Glutamatergic neuron (in vitro differentiated cells): ENCODE results near the gene CD59. TPM values are rescaled to one million over a fixed set of nuclear protein-coding genes. Genes with fewer than 3 reads are reported as not detected.
A peak's percentile ranks its signal among the peaks of the same experiment; 100 is the strongest.

Source experiments
- DNase-seq: peaks from one replicate; pipeline ENCODE4 v3.0.0; 2022
- H3K27ac Mint-ChIP-seq: one replicate; pipeline ENCODE4 v1.8.0; 2020; ENCODE audit warnings: mild to moderate bottlenecking, mixed read lengths, inconsistent platforms; ENCODE audit not compliant: unreplicated experiment
- H3K27me3 Mint-ChIP-seq: one replicate; pipeline ENCODE4 v1.8.0; 2020; ENCODE audit warnings: mild to moderate bottlenecking, moderate library complexity, mixed read lengths, inconsistent platforms; ENCODE audit not compliant: unreplicated experiment
- H3K36me3 Mint-ChIP-seq: one replicate; pipeline ENCODE4 v1.8.0; 2020; ENCODE audit warnings: mild to moderate bottlenecking, mixed read lengths, inconsistent platforms; ENCODE audit not compliant: unreplicated experiment
- H3K4me1 Mint-ChIP-seq: one replicate; pipeline ENCODE4 v1.8.0; 2020; ENCODE audit warnings: mild to moderate bottlenecking, low read depth, mixed read lengths, inconsistent platforms; ENCODE audit not compliant: unreplicated experiment
- H3K4me3 Mint-ChIP-seq: one replicate; pipeline ENCODE4 v1.8.0; 2020; ENCODE audit warnings: mild to moderate bottlenecking, mixed read lengths, inconsistent platforms; ENCODE audit not compliant: unreplicated experiment
- H3K9me3 Mint-ChIP-seq: one replicate; pipeline ENCODE4 v1.8.0; 2020; ENCODE audit warnings: mild to moderate bottlenecking, moderate library complexity, mixed read lengths, inconsistent platforms; ENCODE audit not compliant: unreplicated experiment
- CTCF ChIP-seq: fragments of 200-600 bp; sonication (generic); IDR thresholded peaks from one replicate; pipeline ENCODE4 v1.5.0; 2021; ENCODE audit not compliant: partially characterized antibody, unreplicated experiment
- total RNA-seq: library from RNA; stranded (reverse); fragmentation: NEBNext Ultra II Directional; extraction: Animal tissue kit (Norgen Biotek cat#: 25700); gene quantifications from one replicate; pipeline ENCODE4 v1.2.1, GENCODE V29; 2021; ENCODE audit not compliant: unreplicated experiment

Gene CD59
- total RNA-seq, 1 donor from 2014 or later, result 105 TPM

DNA sequence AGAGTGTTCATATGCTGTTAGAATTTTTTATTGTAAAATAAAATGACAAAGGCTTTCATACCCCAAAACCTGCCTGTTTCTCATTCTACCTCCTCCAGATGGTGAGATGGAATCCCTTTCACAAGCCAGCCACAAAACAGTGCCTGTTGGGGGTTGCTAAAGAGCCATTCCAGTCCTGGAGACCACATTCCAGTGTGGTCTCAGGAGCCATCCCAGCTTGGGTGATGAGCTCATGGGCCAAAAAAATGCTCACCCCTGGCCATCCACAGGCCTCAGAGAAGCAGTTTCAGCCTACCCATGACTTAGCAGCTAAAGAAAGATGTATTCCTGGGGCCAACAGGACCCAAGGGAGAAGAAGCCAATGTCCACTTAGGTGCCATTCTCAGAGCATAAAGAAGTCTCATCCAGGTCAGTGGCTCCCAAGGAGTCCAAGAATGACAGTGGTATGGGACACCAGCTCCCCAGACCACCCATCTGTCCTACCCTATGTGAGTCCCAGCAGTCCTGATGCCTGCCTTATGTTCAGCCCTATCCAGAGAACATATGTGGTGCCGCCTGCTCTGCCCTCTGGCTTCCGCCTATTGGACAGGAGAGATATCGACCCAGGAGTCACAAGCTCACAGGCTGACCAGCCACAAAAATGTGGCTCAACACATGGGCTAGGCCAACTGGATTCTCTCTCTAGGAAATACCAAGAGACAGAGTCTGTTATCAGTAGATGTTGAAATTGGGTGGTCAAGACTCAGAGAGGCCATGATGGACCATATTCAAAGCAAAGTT, 62.0 kb downstream of the CD59 start:
- no peak overlapping the region for H3K4me3 Mint-ChIP-seq
- peaks cover 6% of the 10 kb centered on the region for H3K9me3 Mint-ChIP-seq
- H3K36me3 Mint-ChIP-seq, result no peaks in the 10 kb centered on the region
- TF ChIP-seq CTCF, result no peak
- no peak for DNase-seq
- H3K27me3 Mint-ChIP-seq, result no peaks in the 10 kb centered on the region
- H3K4me1 Mint-ChIP-seq, result peaks cover 10% of the 10 kb centered on the region
- H3K27ac Mint-ChIP-seq, result no peak overlapping the region

DNA sequence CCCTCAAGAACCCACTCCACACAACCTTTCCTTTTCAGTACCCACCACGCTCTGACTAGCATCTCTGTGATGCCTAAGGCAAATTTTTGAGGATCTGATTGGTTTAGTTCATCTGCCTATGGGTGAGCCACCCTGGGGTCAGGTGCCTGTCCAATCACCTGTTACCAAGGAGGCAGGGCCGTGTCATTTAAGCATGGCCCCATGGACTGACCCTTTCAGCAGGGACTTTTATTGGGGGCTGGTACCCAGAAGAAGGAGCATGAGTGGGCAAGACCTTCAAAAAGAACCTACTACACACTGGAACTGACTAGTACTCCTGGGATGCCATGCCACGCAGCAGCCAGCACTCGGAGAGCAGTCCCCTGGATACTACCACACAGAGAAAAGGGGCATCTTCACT, 64.0 kb downstream of the CD59 start:
- no peak for DNase-seq
- peaks cover 6% of the 10 kb centered on the region for H3K9me3 Mint-ChIP-seq
- TF ChIP-seq CTCF, result no peak
- H3K4me3 Mint-ChIP-seq, result no peak overlapping the region
- no peak overlapping the region for H3K27ac Mint-ChIP-seq
- H3K27me3 Mint-ChIP-seq, result no peaks in the 10 kb centered on the region
- no peaks in the 10 kb centered on the region for H3K36me3 Mint-ChIP-seq
- peaks cover 16% of the 10 kb centered on the region for H3K4me1 Mint-ChIP-seq

- peaks cover 16% of the 10 kb centered on the region for H3K4me1 Mint-ChIP-seq
- no peaks in the 10 kb centered on the region for H3K27me3 Mint-ChIP-seq
- H3K4me3 Mint-ChIP-seq, result no peak overlapping the region
- TF ChIP-seq CTCF, result no peak
- no peaks in the 10 kb centered on the region for H3K36me3 Mint-ChIP-seq
- peaks cover 6% of the 10 kb centered on the region for H3K9me3 Mint-ChIP-seq
- peak overlapping the region; percentile 36 for H3K27ac Mint-ChIP-seq
- no peak for DNase-seq
These were observed 65.8 kb downstream of the CD59 start for GRCh38 chr11:33670250-33671011.

GRCh38 chr11:33669598-33670249, 66.5 kb downstream of the CD59 start:
- H3K27me3 Mint-ChIP-seq, result peaks cover 1% of the 10 kb centered on the region
- H3K27ac Mint-ChIP-seq, result no peak overlapping the region
- H3K4me1 Mint-ChIP-seq, result peaks cover 16% of the 10 kb centered on the region
- peaks cover 5% of the 10 kb centered on the region for H3K36me3 Mint-ChIP-seq
- no peak for DNase-seq
- no peak overlapping the region for H3K4me3 Mint-ChIP-seq
- peaks cover 9% of the 10 kb centered on the region for H3K9me3 Mint-ChIP-seq
- no peak for TF ChIP-seq CTCF
